ENCODE data around the gene SLC22A6.

Gene SLC22A6, protein sequence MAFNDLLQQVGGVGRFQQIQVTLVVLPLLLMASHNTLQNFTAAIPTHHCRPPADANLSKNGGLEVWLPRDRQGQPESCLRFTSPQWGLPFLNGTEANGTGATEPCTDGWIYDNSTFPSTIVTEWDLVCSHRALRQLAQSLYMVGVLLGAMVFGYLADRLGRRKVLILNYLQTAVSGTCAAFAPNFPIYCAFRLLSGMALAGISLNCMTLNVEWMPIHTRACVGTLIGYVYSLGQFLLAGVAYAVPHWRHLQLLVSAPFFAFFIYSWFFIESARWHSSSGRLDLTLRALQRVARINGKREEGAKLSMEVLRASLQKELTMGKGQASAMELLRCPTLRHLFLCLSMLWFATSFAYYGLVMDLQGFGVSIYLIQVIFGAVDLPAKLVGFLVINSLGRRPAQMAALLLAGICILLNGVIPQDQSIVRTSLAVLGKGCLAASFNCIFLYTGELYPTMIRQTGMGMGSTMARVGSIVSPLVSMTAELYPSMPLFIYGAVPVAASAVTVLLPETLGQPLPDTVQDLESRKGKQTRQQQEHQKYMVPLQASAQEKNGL

DNA sequence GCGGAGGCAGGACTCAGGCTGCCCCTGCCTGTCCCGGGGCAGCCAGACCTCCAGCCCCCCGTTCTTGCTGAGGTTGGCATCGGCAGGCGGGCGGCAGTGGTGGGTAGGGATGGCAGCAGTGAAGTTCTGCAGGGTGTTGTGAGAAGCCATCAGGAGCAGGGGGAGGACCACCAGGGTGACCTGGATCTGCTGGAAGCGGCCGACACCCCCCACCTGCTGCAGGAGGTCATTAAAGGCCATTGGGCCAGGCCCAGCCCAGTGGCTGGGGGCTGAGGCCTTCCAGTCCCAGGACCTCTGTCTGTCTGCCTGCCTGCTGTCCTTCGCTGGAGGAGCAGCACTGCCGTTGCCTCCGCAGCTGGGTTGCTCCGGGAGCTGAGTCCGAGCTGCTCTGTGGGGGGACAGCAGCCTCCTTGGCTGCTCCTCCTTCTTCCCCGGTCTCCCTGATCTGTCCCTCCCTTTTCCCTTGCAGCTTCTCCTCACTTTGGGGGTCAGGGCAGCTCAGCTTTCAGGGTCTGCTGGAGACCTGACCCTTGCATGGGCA is at the start of gene SLC22A6:
Gene SLC22A6, minus strand, starts transcription at position 517 of the 541 bp plus-strand sequence. Its CDS starts 277 bp downstream, at position 240.
- no peak for DNase-seq

DNA sequence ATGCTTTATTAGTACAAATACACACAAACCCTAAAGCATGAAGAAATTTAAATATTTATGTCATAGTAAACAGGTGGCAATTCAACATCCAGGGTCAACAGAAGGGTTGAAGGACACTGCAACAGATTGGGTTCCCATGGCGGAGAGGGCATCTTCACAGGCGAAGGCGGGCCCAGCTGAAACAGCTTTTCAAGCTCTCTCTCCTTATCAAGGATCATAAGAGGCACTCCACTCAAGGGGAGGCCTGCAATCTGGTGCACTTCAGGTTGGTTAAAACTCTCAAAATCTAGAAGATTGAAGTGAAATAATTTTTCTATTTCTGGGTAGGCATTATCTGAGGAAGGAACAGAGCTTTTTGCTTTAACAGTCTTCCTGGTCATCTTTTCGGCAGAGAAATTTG is 47.7 kb upstream of the SLC22A6 start:
- no peak for DNase-seq

DNA sequence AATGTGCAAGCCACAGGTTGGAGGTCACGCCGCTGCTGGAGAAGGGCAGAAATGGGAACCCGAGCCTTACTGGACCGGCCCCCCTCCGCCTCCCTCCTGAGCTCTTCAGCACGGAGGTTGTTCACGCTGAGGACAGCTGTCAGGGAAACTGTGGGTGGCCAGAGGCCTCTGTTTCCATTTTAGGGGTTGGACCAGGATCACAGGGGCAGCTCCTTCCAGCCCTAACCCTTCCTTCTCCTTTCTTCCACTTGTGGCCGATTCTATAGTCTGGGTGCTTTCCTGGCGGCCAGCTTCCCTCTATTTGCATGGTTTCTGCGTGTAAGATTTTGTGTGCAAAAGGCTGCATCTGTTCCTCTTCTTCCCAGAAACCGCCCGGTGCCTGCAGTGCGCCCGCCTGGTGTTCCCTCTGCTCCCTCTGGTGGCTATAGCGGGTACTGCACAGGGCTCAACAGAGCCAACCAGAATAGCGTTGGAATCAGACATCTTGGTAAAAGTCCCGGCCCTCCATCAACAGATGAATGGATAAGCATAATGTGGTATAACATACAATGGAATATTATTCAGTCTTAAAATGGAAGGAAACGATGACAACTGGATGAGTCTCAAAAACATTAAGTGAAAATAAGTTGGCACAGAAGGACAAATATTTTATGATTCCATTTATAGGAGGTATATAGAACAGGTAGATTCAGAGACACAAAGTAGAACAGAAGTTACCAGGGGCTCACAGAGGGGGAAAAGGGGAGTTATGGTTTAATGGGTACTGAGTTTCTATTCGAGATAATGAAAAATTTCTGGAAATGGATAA is 39.3 kb upstream of the SLC22A6 start:
- peak; percentile 86 for DNase-seq

DNA sequence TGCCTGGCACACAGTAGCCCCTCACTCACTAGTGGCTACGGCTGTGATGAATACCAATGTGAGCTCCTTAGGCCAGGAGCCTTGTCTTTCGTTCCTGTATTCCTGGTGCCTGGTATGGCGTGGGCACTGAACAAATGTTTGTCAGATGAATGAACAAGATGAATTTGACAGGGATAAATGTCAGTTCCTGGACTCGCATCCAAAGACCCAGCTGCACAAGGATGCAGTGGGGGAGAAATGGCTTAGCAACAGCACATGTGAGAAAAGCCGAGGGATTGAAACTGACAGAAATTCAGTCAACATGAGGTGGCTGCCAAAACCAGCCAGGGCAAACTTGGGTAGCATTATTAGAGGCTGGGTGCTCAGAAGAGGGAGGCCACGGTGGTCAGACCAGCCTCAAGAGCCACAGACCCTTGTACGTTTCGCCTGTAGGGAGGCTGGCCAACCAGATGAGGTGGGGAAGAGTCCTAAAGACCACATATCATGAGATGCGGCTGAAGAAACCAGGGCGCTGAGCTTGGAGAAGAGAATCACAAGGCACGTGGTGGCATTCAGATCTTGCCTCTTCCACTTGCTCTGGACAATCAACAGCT is 38.6 kb upstream of the SLC22A6 start:
- DNase-seq = no peak

DNA sequence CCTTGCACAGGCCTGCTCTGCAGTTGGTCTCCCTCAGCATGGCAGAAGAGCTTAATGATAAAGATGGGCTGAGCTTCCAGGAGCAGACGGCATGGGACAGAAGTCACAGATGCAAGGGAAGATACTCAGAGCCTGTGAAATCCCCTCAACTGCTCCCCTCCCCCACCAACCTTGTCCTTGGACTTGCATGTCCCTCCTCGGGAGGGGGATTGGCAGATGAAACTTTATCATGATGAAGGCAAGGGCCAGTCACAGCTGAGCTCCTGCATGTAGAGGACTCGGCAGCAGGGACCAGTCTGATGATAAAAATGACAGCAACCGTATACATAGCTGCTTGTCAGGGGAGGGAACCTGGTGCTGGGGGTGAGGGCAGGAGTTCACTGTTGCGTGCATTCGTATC is 37.7 kb upstream of the SLC22A6 start:
- DNase-seq = no peak

DNA sequence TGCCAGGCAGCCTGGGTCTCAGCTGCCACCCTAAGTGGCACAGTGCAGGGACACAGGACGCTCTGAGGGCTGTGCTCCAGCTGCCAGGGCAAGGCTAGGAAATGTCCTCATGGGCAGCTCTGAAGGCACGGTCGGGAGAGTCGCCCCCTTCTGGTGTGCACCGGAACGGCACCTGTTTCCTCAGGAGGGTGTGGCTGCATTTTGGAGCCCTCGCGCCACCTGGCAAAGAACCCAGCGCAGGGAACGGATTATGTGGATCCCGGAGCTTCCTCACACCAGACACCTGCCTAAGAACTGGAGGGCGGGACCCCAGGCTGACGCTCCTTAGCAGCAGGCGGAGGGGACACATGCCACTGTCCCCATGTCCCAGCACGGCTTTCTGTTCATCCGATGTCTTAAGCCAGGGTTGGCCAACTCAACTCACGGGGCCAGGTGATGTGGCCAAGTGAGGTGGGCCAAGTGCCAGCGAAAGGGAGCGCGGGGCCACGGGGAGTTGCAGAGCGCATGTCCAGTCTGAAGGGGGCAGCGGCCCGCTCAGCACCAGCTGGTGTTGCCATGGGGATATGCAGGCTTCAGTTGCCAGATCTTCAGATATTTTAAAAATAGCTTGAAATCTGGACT is 36.0 kb upstream of the SLC22A6 start:
- no peak for DNase-seq

DNA sequence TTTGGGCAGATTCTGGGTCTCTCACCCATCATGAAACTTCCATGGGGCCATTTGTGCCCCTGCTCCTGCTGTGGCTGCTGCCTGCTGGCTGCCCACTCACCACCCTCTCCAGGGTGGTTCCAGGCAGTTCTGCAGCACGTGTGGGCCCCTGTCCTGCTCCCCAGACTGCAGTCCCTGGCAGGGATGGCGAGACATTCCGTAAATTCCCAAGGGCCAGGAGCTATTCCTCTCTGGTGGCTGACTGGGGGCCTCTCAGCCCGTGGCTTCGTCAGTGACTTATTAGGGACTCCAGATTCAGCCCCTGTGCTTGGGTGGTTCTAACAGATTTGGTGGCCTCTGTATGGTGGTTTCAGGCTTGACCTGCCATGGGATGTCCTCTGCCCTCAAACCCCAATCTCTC is 34.7 kb upstream of the SLC22A6 start:
- DNase-seq = no peak

DNA sequence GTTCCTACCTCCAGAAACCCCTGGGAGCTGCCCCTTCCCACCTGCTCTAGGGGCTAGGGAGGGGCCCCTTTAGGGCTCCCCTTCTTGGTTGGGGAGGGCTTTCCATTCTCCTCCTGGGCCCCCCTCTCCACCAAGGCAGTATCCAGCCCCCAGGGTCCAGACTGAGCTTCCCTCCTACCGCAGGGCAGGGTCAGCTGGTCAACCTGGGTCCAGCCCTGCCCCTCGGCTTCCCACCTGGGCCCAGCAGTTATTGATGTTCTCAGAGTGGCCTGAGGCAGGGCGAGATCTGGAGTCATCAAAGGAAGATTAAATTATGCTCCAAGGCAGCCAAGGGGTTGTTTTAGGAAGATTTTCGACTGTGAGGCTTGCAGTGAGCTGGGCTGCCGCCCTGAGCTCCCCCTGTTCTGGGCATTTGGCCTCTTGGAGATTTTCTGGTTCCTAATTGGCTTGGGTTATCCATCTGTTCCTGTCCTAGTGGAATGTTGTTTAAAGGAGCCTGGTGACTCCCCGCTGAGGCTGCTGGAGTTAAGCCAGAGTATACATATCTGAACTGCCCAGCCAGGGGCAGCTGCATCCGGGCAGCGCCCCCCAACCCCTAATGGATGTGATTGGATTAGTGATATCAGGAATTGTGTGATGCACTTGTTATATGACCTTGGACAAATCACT is 32.7 kb upstream of the SLC22A6 start:
- no peak for DNase-seq

DNA sequence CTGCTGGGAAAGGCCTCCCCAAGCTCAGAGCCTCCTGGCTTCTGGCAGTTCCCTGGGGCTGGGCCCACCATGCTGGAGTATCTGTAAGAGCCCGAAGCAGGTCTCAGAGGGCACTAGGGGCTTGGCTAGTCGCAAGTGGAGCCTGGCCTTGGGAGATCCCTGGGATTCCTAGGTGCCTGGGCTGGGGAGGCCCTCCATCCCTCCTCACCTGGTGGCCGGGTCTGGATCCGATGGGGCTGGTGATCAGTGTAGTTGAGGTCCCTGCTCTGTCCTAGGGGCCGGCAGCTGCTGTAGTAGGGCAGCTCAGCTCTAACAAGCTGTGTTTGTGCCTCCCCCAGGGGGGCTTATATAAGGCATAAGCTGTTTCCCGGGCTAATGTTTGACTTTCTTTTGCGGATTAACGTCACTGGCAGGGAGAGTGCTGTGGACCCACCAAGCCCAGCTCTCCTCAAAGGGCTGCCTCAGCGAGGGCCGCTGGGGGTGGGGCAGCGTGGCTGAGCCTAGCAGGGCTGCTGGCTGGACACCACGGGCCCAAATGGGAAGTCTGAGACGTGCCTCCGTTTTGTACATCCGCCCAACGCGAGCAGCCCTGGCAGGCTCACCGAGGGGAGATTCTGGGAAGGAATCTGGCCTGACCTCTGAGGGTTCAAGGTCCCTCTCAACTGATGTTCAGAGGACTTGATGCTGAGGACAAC is 30.9 kb upstream of the SLC22A6 start, which contains the start of gene SLC22A8:
Gene SLC22A8, minus strand, starts transcription at position 321 of the 695 bp plus-strand sequence. CDS start 883 bp downstream, outside the sequence.
- DNase-seq = no peak

DNA sequence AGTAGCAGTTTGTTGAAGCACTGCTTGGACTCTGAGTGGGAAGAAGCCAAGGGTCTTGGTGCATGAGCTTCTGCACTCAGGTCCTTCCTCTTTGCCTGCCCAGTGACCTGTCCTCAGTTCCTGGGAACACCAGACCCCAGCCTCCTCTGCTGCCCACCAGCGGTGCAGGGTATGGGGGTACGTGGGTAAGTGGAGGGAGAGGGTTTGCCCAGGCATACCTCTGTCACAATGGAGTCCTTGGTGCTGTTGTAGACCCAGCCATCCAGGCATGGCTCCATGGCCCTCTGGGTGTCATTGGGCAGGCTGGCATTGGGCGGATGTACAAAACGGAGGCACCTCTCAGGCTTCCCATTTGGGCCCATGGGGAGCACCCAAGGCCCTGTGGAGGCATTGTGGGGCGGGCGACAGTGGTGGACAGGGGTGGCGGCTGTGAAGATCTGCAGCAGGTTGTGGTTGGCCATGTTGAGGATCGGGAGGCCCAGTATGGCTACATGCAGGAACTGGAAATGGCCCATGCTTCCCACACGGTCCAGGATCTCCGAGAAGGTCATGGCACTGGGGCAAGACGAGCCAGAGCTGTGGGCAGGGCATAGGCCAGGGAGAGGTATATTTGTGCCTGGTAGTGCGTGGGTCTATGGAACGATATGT is 29.8 kb upstream of the SLC22A6 start:
- no peak for DNase-seq

DNA sequence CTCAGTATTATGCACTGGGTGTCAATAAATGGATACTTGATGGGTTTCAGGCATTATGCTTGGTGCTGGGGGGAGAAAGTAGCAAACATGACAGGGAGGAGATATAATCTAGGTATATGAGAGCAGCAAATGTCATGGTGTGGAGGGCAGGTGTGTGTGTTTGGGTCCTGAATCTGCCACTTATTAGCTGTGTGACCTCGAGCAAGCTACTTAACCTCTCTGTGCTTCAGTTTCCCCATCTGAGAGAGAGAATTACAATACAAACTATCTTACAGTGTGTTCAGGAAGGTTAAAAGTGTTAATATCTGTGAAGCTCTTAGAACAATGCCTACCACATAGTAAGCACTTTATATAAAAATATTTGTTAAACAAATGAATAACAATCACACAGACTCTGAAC is 28.1 kb upstream of the SLC22A6 start:
- no peak for DNase-seq

DNA sequence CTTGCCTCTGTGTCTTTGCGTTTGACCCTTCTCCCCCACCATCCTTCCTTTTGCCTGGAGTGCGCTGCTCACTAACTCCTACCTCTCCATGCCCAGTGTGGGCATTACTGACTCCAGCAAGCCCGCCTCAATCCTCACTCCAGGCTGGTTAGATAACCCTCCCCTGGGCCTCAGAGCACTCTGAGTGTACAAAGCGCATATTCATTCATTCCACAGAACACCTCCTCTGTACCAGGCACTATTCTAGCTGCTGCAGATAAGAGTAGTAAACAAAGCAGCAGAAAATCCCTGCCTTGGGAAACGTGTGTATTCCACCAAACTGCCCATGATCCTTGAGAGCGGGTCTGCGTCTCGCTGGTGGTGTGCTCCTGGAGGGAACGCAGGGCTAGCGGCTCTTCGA is 27.7 kb upstream of the SLC22A6 start:
- no peak for DNase-seq

DNA sequence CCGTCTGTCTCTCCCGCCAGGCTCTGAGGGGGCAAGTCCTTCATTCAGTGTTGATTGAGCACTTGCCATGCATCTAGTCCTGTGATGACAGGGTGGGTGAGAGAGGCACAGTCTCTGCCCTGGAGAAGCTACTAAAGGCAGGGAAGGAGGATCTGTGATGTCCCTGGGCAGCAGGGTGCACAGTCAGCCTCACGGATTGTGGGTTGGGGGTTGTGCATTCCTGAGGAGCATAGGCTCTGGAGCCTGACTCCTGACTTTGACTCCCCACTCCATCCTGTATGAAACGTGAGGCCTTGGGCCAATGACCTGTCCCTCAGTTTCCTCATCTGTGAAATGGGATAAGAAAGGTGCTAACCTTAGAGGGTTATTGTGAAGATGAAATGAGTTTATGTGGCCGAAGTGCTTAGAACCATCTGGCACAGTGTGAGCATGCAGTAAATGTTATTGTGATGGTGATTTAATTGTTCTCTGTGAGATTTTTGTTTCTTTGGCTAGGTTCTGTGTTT is 26.2 kb upstream of the SLC22A6 start:
- DNase-seq = no peak

DNA sequence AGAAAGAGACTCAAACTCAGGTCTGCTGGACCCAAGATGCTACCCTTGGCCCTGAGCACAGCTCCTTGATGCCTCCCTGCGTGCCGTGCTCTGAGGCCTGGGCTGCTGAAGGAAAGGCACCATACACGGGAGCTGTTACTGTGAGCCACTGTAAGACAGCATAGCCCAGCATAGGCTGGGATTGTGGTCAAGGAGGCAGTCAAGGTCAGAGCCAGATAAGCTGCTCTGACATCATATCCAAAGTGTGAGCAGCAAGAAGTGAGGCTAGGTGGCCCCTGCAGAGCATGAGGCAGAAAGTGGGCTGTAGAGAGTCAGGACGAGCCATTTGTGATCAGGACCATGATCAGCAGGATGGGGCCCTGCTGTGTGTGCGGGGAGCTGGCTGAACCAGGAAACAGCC is 23.2 kb upstream of the SLC22A6 start:
- no peak for DNase-seq

DNA sequence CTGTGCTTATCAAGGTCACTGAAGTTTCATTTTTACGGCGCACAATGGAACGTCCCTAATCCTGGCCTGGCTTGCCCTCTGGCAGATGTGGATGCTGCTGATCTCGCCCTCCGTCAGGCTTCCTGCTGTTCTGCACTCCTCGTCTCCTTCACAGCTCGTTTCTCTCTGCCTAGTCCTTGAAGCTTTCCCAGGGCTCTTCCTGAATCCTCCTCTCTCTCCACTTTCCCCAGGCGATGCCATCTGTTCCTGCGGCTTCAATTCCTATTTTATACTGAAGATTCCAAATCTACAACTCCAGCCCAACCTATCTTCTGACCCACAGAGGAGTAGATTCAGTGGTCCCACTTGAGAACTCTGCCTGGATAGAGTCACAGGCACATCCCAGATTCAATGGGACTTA is 16.7 kb upstream of the SLC22A6 start:
- DNase-seq = no peak

DNA sequence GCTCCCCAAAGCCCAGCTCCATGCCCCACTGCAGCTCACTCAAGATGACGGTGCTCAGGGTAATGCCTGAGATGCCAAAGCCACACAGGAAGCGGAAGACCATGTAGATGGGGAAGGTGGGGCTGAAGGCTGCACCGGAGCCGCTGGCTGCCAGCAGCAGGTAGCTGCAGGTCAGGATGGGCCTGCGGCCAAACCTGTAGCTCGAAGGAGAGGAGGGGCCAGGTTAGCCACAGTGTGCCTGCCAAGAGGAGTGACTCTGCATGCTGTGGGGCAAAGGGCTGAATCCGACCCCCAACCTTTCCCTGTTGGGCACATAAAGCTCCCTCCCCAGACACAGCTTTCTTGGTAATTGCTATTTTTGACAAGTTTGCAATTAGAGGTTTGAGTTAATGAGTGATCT is 14.9 kb upstream of the SLC22A6 start:
- DNase-seq = no peak

DNA sequence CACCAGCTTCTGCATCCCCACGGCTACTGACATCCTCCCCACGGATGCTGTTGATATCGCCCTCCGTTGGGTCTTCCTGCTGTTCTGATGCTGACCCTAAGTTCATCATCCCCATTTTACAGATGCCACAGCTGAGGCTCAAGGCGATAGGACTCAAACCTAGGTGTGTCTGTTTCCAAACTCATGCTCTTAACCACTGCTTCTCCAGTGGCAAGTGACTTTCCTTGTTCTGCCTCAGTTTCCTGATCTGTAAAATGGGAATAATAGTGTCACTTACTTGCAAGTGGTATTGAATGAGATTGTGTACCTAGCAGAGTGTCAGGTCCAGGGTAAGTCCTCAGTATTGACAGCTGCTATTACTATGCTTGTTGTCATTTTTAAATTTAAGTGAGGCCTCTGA is 14.4 kb upstream of the SLC22A6 start:
- no peak for DNase-seq

DNA sequence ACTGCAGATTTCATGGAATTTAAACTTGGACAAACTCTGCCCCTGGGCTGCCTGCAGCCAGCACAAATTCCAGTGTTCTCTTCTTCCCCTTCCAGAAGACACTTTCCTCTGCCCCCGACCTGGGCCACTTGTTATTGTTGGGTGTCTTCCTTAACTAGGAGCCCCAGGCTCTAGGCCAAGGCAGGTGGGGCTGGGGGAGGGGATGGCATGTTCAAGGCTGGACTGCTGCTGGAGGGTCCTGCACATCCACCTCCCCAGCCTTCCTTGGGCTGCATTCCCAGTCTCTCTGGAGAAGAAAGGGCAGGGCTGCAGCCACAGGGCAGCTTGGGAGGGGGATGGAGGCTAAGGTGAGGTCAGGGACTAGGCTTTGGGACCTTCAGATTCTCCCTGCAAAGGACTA is 11.5 kb upstream of the SLC22A6 start:
- DNase-seq = no peak

DNA sequence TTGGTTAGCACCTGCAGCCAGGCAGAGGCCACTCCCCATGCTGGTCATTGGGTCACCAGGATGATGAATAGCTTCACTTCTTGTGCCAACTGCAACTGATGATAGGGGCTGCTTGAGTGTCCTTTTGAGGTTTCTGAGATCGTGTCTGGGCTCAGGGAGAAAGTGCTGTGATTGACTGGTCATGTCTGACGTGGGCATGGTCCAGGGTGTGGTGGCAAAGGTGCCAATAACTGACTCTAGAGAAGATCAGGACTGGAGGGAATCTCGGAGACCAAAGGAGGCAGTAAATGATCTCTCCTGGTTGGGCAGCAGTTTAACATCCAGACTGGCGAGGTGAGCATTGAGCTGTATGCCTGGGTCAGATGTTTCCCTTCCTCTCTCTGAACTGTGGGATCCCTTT is 10.0 kb upstream of the SLC22A6 start:
- no peak for DNase-seq

DNA sequence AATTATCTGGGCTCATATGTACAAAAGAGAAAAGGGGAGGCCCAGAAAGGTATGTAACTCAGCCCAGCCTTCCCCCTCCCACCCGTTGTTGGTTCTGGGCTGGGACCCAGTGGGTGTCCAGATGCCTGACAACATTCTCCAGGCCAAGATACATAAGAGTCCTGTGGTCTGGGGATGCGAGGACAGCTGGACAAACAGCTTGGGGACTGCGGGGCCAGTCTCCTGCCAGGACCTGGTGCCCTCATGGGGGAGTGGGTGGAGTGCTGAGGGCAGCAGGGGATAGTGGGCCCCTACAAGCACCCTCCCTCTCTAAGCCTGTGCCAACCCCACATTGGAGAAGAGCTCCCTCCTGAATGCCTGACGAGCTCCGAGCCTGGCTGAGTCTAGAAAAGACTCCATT is 3.5 kb upstream of the SLC22A6 start:
- DNase-seq = no peak

All from activated T-cell treated with anti-CD3 and anti-CD28 coated beads, Interleukin-2, amount 50 U/mL, for 1 hour (primary cell).